Umbilical cord (tissue), 2 donors: ENCODE measurements around the gene RYR1. TPM values are rescaled to one million over a fixed set of nuclear protein-coding genes. Genes with fewer than 3 reads are reported as not detected.
A peak's percentile ranks its signal among the peaks of the same experiment; 100 is the strongest.
"Not testable (repeated sequence)": the region's sequence is repeated elsewhere in the genome, so short reads cannot be mapped to it uniquely, and the experiment has no call there.

Source experiments
- DNase-seq: peaks from one replicate; pipeline ENCODE4 v3.0.0-alpha.2; 2015; ENCODE audit warnings: low spot score
- total RNA-seq: library from RNA; depleted of rRNA; stranded (reverse); fragments of >200 nt; gene quantifications from one replicate; pipeline ENCODE4 v1.2.3, GENCODE V29; 2014; ENCODE audit warnings: low replicate concordance; ENCODE audit not compliant: insufficient read depth

RYR1 gene
- total RNA-seq, 1 donor from 2014 or later = 1.4 TPM

- no peak for DNase-seq
These were observed 54.6 kb downstream of the RYR1 start for GRCh38 chr19:38488096-38488495.

DNA sequence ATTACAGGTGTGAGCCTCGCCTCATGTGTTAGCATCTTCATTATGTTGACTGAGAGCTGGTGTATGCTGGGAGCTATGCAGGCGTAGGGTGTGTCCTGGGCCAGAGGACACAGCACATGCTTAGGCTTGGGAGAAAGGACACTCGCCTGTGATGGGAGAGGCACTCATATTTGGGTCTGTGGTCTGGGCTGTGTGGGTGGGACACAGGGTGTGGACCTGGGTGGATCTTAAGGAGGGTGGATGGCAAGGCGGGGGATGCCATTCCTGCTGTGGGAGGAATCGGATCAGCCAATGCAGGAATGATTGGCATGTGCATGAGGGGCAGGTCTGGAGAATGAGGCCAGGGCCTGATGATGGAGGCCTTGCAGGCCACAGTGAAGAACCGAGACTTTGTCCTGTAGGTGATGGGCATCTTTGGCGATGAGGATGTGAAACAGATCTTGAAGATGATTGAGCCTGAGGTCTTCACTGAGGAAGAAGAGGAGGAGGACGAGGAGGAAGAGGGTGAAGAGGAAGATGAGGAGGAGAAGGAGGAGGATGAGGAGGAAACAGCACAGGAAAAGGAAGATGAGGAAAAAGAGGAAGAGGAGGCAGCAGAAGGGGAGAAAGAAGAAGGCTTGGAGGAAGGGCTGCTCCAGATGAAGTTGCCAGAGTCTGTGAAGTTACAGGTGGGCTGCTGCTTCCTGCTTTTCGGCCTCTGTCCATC lies 55.4 kb downstream of the RYR1 start:
- no peak for DNase-seq

DNA sequence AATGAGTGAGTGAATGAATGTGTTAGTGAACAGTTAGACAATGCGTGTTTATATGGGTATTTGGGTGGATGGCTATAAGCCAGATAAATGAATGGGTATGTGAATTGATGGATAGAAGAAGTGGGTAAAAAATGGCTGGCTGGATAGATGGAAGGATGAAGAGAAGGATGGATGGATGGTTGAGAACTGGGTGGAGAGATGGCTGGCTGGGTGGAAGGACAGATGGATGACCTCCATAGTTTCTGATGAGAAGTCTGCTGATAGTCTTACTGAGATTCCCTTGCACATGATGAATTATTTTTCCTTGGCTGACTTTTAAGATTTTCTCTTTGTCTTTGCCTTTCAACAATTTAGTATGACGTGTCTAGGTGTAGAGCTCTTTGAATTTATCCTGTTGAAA lies 57.4 kb downstream of the RYR1 start:
- DNase-seq = no peak

- no peak for DNase-seq
These were observed 58.8 kb downstream of the RYR1 start for GRCh38 chr19:38492181-38492813.

DNA sequence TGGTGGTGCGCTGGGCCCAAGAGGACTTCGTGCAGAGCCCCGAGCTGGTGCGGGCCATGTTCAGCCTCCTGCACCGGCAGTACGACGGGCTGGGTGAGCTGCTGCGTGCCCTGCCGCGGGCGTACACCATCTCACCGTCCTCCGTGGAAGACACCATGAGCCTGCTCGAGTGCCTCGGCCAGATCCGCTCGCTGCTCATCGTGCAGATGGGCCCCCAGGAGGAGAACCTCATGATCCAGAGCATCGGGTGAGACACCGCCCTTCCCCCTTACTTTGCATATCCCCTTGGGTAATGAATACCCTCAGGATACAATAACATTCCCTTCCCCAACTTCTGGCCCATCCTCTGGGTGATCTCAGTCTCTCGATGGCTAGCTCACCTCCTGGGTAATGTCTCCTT lies 60.9 kb downstream of the RYR1 start:
- no peak for DNase-seq

GRCh38 chr19:38495375-38495774 lies 61.9 kb downstream of the RYR1 start:
- DNase-seq = not testable (repeated sequence)

DNA sequence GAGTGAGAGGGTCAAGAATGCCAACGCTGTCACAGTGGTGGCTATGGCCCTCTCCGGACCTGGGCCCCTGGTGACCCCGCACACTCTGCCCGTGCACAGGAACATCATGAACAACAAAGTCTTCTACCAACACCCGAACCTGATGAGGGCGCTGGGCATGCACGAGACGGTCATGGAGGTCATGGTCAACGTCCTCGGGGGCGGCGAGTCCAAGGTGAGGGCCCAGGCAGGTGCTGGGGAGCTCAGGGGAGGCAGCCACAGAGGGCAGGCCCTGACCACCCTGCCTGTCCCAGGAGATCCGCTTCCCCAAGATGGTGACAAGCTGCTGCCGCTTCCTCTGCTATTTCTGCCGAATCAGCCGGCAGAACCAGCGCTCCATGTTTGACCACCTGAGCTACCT lies 62.6 kb downstream of the RYR1 start:
- no peak for DNase-seq

- DNase-seq = no peak
These were observed 63.4 kb downstream of the RYR1 start for GRCh38 chr19:38496603-38497487.

DNA sequence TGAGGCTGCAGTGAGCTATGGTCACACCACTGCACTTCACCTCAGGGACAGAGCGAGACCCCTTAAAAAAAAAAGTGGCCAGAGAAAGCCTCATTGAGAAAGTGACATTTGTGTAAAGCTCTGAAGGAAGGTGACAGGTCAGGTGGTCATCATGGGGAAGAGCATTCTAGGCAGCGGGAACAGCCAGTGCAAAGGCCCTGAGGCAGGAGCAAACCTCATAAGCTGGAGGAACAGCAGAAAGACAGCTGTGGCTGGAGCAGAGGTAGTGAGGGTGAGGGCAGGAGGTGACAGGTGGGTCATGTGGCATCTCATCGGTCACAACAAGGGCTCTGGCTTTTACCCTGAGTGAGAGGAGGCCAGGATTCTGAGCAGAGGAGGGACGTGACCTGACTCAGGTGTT lies 64.4 kb downstream of the RYR1 start:
- no peak for DNase-seq

DNA sequence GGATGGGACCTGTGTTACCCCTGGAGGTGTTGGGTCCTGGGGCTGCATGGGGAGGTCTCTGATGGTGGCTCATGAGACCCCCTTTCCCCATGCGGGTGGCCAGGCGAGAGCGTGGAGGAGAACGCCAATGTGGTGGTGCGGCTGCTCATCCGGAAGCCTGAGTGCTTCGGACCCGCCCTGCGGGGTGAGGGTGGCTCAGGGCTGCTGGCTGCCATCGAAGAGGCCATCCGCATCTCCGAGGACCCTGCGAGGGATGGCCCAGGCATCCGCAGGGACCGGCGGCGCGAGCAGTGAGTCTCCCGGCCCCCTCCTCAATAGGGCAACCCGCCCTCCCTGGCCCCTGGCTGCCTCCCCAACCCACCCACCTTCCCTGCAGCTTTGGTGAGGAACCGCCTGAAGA lies 66.0 kb downstream of the RYR1 start:
- no peak for DNase-seq

GRCh38 chr19:38500450-38500849 lies 67.0 kb downstream of the RYR1 start:
- no peak for DNase-seq

- no peak for DNase-seq
These were observed 69.1 kb downstream of the RYR1 start for GRCh38 chr19:38502410-38503076.

DNA sequence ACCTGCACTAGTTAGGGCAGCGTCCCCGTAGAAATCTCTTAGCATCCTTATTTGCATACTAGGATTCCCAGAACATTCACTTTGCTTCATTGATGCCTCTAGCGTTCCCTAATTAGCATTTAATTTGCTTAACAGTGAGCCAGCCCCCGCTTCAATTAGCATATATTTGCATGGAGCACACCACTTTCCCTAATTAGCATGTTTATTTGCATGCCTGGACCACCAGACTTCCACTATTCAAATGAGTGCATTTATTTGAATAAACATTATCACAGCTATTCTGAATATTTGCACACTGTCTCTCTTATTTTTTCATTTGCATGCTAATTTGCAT lies 69.6 kb downstream of the RYR1 start:
- DNase-seq = no peak

DNA sequence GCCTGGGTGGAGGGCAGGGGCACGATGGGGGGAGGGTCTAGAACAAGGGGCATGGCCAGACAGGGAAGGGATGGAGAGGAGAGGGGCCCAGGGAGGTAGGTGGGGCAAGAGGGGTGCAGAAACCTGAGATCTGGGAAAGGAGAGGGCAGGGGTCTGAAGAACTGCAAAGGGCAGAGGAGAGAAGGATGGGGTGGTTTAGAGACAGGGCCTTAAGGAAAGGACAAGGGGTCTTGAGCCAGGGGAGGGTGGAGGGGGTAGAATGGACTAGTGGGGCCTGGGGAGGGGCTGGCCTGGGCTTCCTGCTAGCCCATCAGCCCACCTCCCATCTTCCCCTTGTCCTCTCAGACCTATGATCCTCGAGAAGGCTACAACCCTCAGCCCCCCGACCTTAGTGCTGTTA lies 72.5 kb downstream of the RYR1 start:
- no peak for DNase-seq

GRCh38 chr19:38506375-38506722 lies 72.9 kb downstream of the RYR1 start:
- no peak for DNase-seq

DNA sequence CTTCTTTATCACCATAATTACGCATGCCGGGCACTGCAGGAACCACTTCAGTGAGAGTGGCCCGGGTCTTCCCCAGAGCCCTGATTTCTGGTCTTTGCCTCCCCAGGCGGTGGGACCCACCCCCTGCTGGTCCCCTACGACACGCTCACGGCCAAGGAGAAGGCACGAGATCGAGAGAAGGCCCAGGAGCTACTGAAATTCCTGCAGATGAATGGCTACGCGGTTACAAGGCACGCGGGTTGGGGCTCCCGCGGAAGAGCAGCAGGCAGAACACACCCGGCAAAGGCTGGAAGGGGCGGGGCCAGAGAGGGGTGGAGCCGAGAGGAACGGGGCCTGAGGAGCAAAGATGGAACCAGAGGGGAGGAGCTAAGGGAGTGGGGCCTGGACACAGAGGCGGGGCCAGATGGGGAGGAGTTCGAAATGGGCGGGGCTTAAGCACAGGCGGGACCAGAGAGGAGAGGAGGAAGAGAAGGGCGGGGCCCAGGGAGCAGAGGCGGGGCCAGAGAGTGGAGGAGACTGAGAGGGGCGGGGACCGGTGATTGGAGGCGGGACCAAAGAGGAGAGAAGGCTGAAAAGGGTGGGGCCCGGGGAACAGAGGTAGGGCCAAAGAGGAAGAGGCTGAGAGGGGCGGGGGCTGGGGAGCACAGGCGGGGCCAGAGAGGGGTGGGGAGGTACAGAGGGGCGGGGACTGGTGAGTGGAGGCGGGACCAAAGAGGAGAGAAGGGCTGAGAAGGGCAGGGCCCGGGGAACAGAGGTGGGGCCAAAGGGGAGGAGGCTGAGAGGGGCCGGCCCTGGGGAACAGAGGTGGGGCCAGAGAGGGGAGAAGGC lies 73.4 kb downstream of the RYR1 start:
- peak; percentile 21 for DNase-seq

- DNase-seq = no peak
These were observed 74.1 kb downstream of the RYR1 start for GRCh38 chr19:38507551-38508127.

DNA sequence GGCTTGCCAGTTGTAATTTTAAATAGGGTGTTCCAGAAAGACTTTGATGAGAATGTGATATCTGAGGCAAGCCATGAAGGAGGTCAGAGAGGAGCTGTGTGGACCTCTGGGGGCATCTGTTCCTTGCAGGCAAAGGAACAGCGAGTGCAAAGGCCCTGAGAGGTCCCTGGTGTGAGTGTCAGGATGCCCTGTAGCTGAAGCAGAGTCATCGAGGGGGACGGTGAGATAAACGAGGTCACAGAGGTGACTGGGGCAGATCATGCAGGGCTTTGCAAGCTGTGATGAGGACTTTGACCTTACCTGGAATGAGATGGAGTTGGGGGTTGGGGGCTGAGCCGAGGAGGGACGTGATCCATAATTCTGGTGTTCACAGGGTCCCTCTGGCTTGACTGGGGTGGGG lies 75.0 kb downstream of the RYR1 start:
- DNase-seq = no peak

DNA sequence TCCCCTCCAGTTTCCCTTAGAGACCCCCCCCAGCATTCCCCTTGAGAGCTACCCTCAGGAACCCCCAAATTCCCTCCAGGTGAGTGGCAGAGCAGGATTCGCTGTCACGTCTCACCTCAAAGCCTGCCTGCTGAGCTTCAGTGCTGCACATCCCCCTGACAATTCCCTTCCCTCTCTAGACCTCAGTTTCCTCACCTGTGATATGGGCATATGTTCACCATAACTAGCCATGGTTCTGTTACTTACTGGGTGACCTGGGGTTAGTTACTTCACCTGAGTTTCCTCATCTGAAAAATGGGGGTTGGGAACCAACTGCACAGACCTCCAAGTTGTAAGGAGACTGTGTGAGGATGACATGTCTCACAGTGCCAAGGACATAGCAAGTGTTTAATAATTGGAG lies 75.5 kb downstream of the RYR1 start:
- DNase-seq = no peak

DNA sequence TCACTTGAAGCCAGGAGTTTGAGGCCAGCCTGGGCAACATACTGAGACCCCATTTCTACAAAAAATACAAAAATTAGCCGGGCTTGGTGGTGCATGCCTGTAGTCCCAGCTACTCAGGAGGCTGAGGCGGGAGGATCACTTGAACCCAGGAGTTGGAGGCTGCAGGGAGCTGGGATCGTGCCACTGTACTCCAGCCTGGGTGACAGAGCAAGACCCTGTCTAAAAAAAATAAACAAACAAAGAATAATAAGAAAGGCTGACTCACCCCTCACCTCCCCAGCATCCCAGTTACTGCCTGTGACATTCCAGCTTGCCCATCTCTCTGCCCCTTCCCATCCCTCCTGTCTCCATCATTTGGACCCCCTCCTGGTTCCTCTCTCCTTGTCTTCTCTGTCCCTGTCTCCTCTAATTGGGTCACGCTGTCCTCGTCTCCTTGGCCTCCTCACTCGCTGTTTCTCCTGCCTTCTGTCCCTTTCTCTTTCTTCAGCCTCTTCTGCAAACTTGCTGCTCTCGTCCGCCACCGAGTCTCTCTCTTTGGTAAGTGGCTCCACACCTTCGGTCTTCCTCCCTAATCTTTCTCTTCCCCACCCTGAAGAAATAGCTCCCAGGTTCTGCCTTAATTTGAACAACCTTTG lies 77.7 kb downstream of the RYR1 start:
- no peak for DNase-seq

DNA sequence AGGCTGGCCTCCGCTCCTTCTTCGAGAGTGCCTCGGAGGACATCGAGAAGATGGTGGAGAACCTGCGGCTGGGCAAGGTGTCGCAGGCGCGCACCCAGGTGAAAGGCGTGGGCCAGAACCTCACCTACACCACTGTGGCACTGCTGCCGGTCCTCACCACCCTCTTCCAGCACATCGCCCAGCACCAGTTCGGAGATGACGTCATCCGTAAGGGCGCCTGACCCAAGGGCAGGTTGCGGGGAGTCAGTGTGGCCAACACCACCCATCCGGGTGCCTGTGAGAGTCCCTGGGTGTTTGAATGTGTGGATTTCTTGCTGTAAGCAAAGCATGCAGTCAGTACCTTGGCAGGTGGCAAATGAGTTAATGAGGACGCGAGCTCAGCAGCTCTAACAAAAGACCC lies 78.8 kb downstream of the RYR1 start:
- DNase-seq = no peak
